ENCODE measurements around the gene RPA1.

Gene RPA1

DNA sequence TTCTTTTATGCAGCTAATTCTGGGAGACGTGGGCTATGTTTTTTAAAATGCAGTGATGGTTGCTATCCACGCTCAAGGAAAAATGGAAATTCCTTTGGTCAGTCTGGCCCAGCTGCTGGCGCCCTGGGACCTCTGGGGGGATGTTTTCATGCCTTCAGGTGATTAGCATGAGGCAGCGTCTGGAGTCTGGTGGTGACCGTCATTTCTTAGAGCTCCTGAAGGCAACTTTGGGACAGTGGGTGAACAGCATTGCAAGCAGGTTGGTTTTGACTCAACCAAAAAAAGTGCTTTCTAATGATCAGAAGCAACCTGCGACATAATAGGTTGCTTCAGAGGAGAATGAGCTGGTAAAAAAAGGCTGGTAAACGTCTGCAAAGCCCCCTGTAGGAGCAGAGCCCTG lies 82.3 kb downstream of the RPA1 start:
- no peak for DNase-seq

- no peak for DNase-seq
Observed at GRCh38 chr17:1913702-1914101, 83.9 kb downstream of the RPA1 start.

DNA sequence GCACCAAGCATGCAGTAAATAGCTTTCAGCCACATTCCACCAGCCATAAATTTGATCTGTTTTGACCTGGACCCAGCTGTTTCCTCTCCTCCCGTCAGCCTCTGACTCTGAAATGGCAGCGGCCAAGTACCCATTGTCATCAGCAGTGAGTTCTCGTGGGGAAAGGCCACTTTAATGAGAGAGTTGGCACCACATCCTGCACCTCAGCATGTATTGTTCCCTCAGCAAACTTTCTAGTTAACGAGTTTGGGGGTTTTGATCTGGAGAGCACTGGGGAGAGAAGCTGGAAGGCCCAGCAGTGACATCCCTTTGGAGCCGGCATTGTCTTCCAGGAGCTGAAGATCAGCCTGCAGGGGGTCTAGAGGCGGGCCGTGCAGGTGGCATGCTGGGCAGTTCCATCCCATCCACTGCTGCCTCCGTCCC lies 84.9 kb downstream of the RPA1 start:
- no peak for DNase-seq

DNA sequence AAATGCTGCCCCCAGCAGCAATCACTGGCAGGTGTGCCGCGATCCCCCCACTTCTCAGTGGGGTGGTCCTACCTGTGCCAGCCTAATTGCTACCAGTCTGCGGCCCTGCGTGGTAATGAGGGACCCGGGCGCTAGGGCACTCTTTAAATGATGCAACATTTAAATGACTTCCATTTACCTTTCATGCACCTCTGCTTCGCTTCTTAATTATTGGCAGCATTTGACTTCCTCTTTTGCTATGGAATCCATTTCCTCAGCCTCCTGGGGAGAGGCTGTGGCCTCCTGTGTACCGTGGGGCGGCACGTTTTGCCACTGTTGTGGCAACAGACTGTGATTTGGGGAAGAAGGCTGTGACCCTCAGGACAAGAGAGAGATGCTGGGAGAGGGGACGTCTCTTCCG lies 86.1 kb downstream of the RPA1 start:
- no peak for DNase-seq

GRCh38 chr17:1916316-1916715 lies 86.5 kb downstream of the RPA1 start:
- DNase-seq, result no peak

DNA sequence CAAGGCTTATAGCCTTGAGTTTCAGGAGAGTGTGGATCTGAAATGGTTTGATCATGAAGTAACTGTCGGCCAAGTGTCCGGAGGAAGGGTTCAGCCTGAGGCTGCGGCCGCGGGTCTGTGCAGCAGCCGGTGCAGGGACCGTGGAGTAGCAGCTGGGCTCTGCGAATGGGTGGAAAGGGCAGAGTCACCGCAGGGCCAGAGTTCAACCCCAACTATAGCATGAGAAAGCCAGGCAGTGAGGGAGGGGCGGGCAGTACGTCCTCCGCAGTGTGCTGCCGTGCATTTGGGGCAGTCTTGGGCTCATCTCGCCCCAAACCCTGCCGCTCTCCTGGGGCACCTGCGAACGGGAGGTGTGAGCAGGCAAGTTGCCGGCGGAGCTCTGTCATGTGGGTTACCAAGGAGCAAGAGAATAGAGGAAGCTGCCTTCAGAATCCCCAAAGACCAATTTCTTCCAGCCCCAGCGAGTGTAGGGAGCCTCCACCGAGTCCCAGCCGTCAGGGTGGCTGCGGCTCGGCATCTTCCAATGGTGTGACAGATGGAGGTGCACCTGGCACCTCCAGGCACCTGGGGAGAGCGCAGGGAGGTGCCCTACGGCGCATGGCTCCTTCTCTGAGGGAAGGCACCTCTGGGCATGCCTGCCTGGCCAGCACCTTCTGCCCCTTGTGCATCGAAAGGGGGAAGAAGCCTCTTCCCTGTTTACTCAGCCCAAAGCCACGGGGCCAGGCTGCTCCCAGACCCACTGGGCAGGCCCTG lies 87.3 kb downstream of the RPA1 start:
- no peak for DNase-seq

GRCh38 chr17:1918346-1919162 lies 88.7 kb downstream of the RPA1 start:
- DNase-seq, result no peak

DNA sequence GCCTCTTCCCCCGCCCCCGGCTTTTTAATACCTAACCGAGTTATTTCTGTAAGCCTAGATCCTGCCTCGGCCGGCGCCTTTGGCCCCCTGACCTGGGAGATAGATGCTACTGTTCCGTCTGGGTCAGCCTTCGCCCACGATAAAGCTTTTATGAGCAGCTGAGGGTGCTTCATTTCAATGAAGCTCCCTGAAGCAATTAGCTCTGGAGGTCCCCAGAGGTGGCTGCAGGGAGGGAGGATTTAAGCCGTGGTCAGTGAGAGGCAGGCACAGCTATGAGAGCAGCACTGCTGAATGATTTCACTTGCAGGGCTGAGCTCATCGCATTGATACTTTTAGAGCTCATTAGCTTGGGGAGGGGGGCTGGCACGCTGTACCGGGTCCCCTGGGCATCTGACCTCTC lies 89.4 kb downstream of the RPA1 start:
- no peak for DNase-seq

- no peak for DNase-seq
Observed at GRCh38 chr17:1920948-1921351, 91.1 kb downstream of the RPA1 start.

GRCh38 chr17:1928976-1929375 lies 99.2 kb downstream of the RPA1 start:
- DNase-seq, result no peak

DNA sequence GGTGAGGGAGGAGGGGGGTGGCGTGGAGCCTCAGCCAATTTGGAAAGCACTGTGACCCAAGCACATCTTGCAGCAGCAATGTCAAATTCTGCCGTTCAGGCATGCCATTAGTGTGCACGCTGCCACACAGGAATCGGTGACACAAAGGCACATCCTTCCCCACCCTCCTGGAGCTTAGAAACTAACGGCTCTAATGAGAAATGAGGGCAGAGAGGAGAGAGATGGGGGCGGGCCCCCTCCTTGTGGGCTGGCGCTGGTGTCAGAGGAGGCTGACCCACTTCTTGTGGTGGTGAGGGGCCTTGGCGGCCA lies 100.5 kb downstream of the RPA1 start:
- DNase-seq, result no peak

DNA sequence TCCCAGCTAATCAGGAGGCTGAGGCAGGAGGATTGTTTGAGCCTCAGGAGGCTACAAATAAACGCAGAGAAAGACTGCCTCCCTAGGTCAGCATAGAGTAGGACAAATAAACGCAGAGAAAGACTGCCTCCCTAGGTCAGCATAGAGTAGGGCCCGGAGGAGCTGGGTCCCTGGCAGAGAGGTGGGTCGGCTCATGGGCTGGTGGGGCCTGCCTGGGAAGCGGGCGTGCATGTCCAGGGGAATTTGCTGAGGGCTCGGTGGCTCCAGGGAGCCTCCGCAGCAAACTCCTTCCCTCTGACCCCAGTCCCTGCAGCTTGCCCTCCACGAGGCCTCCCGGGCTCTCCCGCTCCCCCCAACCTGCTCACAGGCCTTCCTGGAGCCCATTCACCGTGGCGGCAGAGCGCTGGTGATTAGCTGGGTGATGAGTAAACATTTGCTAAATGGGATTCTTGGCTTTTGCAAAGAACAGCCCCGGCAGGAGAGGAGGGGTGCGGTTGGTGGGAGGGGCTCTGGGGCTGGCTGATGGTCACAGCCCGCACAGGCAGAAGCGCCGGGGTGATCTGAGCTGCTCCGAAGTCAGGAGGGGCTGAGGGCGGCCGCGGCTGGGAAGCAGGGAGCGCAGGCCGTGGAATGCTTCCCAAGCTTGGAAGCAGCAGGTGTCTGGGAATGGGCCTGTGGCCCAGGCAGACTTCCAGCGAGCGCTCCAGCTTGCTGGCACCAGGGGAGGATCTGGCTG lies 102.2 kb downstream of the RPA1 start:
- DNase-seq, result no peak

- DNase-seq, result no peak
Observed at GRCh38 chr17:1933875-1934715, 104.3 kb downstream of the RPA1 start.

GRCh38 chr17:1934901-1935300 lies 105.1 kb downstream of the RPA1 start:
- no peak for DNase-seq

- DNase-seq, result no peak
Observed at GRCh38 chr17:1936766-1937165, 107.0 kb downstream of the RPA1 start.

GRCh38 chr17:1937461-1937860 lies 107.7 kb downstream of the RPA1 start:
- no peak for DNase-seq

DNA sequence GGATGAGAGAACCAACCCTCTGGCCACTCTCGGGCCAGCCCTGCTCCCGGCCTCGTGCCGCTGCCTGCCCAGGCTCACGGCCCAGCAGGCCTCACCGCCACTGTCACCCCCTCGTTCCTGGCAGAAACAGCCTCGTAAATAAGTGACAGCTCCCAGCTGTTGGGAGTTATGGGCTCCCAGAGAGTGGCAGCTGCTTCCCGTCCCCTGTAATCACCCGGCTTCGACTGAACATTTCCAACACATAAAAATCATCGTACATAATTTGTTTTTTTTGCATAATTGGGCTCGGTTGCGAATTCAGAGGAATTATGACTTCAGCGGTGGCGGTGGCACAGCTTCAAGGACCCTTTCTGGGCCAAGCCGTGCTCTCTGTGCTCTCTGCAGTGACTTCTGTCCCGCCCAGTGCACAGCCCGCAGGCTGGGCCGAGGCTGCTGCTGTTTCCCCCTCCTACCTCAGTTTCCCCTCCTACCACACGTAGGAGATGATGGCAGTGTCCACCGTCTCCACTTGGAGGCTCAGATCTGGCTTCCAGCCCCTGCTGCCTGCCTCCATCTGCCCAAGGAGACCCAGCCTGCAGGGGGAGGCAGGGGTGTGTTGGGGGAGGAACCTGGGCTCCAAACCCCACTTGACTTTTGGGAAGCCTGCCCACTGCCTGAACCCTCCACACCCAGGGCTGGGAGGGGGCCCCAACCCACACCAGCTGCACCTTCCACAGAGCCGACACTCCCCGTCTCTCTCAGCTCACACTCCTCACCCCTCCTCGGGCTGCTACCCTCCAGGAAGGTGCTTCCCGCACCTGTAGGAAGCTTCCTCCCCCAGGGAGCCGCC lies 110.4 kb downstream of the RPA1 start:
- no peak for DNase-seq

DNA sequence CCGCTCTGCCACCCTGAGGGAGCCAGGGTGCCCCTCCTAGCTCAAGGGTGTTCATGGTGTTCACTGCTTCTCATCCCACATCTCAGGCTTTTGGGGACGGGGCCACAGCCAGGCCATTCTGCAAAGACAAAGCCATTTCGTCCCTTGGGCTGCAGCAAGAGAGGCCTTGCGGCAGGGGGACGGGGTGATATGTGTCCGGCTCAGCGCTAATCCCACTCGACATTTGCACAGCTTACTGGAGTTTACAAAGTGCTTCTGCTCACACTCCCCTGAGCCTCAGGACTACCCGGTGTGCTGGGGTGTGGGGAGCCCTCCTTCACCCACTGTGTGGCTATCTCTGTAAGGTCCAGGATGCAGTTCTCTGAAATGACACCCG lies 111.0 kb downstream of the RPA1 start:
- no peak for DNase-seq

DNA sequence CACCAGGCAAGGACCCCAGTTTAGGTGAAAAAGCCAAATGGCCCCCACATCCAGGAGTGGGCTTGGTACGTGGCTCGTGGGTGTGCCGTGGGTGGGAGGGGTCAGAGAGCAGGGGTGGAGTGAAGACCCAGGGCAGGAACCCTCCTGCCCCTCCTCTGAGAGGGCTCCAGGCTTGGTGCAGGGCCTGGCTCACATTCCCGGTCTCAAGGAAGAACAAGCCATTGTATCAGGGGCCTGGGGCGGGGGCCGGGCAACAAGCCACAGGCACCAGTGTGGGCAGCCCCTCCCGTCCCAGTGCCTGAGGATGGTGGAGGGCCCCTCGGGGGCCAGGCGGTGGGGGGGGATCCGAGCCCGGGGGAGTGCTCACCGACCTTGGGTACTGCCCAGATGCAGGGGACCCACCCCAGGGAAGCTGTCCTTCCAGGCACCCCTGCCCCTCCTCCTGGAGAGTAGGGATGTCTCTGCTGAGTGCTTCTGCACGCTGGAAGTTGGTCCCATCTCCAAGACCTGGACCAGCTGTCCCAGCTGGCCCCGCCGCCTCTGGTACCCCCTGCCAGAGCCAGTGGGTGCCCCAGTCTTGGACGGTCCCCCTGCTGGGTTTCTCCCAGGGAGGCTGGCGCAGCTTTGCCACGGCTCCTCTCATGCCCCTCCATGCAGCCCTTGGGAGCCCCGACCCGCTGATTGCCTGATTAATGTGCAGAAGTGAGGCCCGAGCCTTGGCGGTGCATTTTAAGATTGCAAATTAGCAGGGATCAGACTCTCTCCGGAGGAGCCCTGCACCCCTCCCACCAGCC lies 111.7 kb downstream of the RPA1 start:
- DNase-seq, result no peak

GRCh38 chr17:1942066-1942365 lies 112.2 kb downstream of the RPA1 start:
- no peak for DNase-seq

GRCh38 chr17:1942666-1943435 lies 113.0 kb downstream of the RPA1 start:
- DNase-seq, result no peak
